ENCODE results near the gene DKK3. TPM values are rescaled to one million over a fixed set of nuclear protein-coding genes. Genes with fewer than 3 reads are reported as not detected.

The DKK3 gene
- polyA plus RNA-seq, 1 of the 3 experiments (the other 2 are of a cell fraction), result 1,174 TPM

- Histone ChIP-seq H4K20me1 (ENCODE audit: insufficient read depth) (no peaks in the 10 kb centered on the region), H3K9me3 (no peaks in the 10 kb centered on the region), H3K9me2 (no peaks in the 10 kb centered on the region), H3K27me3 (ENCODE audit: insufficient read depth) (no peaks in the 10 kb centered on the region), H3K4me1 (ENCODE audit: control insufficient read depth in 1 of 2, insufficient read depth in 2 of 2, low read depth in 1 of 2, low read length in 1 of 2) (peaks cover 78 to 84% of the 10 kb centered on the region in 2 experiments), H2AFZ (ENCODE audit: low read depth) (no peak overlapping the region), H3F3A (replicated peaks; ENCODE audit: insufficient read depth) (peaks cover 85% of the 10 kb centered on the region), H3K4me3 (ENCODE audit: low read depth in 2 of 2, low read length in 1 of 2) (no peak overlapping the region), H3K79me2 (ENCODE audit: insufficient read depth) (peaks cover 63% of the 10 kb centered on the region), H3K36me3 (replicated peaks in 1 of 2; ENCODE audit: control insufficient read depth in 1 of 2, insufficient read depth in 2 of 2, low read length in 1 of 2) (peaks cover 25 to 26% of the 10 kb centered on the region in 2 experiments), H3K4me2 (peak overlapping the region; percentile 54; the same call in 1 of the 2 replicates), H3K27ac (ENCODE audit: low read depth in 2 of 2, low read length in 1 of 2) (peak overlapping the region; percentile 99 to 100), H3K9ac (peak overlapping the region; percentile 79)
- 9% methylated on average over 8 of the region's 8 CpGs for WGBS (ENCODE audit: low lambda C conversion rate)
- peak; percentile 69 for DNase-seq
- POLR2A ChIA-PET, result interaction anchor here (0.6 to 2.2 kb wide), 11 partner anchors 11 to 1122 kb away, joined by 4 to 21 read pairs (median 6); partner anchors contain the start of genes DKK3, USP47 and ZBED5
- CTCF ChIA-PET, result interaction anchor here (0.6 to 6.3 kb wide), 7 partner anchors 11 to 65 kb away, joined by 3 to 39 read pairs (median 5); no protein-coding TSS in a partner anchor
- TF ChIP-seq REST (IDR thresholded peaks at IDR 0.05; ENCODE audit: low read depth, low read length), result no peak; the same call in 1 of the 2 replicates
- no peak for TF ChIP-seq GABPA (IDR thresholded peaks at IDR 0.05; ENCODE audit: low read depth)
- no peak; the same call in 1 of the 2 replicates for TF ChIP-seq ELF1 (IDR thresholded peaks at IDR 0.05)
- TF ChIP-seq RFX5 (IDR thresholded peaks at IDR 0.05; ENCODE audit: low read length), result peak; percentile 36; the same call in 1 of the 2 replicates
- TF ChIP-seq MAX (IDR thresholded peaks at IDR 0.05; ENCODE audit: low read depth), result peak; percentile 11; the same call in 1 of the 2 replicates
- TF ChIP-seq FOXM1 (IDR thresholded peaks at IDR 0.05; ENCODE audit: low read depth), result no peak
- TF ChIP-seq RXRA (IDR thresholded peaks at IDR 0.05; ENCODE audit: borderline replicate concordance, low read depth), result no peak
- TF ChIP-seq EZH2phosphoT487 (IDR thresholded peaks at IDR 0.05; ENCODE audit: borderline replicate concordance, low read depth), result no peak
- TF ChIP-seq USF2 (IDR thresholded peaks at IDR 0.05; ENCODE audit: borderline replicate concordance, low read depth, low read length), result no peak
- peak; percentile 71; the same call in 1 of the 2 replicates for TF ChIP-seq GATA2 (CRISPR knock-in tag; IDR thresholded peaks at IDR 0.05)
- TF ChIP-seq ZBTB33 (IDR thresholded peaks at IDR 0.05; ENCODE audit: borderline replicate concordance, low read depth), result no peak
- TF ChIP-seq IRF3 (IDR thresholded peaks at IDR 0.05; ENCODE audit: low read depth, low read length), result no peak
- peak; percentile 76 for TF ChIP-seq RCOR1 (IDR thresholded peaks at IDR 0.05; ENCODE audit: low read length)
- TF ChIP-seq PBX3 (IDR thresholded peaks at IDR 0.05), result peak; percentile 90
- 0 out of 2 replicates have a peak, but pooled peaks have one; percentile 8 for TF ChIP-seq SMC3 (IDR thresholded peaks at IDR 0.05; ENCODE audit: low read depth, low read length)
- TF ChIP-seq NRF1 (IDR thresholded peaks at IDR 0.05; ENCODE audit: low read depth, low read length), result no peak
- TF ChIP-seq FOSL2 (IDR thresholded peaks at IDR 0.05; ENCODE audit: borderline replicate concordance, low read depth), result peak; percentile 12; the same call in 1 of the 2 replicates
- no peak for TF ChIP-seq USF1 (IDR thresholded peaks at IDR 0.05; ENCODE audit: borderline replicate concordance, low read depth)
- TF ChIP-seq YY1 (IDR thresholded peaks at IDR 0.05; ENCODE audit: low read depth), result no peak
- TF ChIP-seq MEF2A (IDR thresholded peaks at IDR 0.05; ENCODE audit: borderline replicate concordance, low read depth), result no peak
- no peak for TF ChIP-seq JUND (IDR thresholded peaks at IDR 0.05)
- TF ChIP-seq TEAD4 (IDR thresholded peaks at IDR 0.05; ENCODE audit: borderline replicate concordance, insufficient read depth), result no peak
These were observed 28.8 kb downstream of the DKK3 start for GRCh38 chr11:11979488-11980117.
